Fibroblast of pulmonary artery (primary cell): Measurements from ENCODE around the gene LIN37.

ENCODE experiments used
- DNase-seq: peaks from one replicate; pipeline ENCODE4 v3.0.0-alpha.2; 2010; ENCODE audit warnings: low read depth
- H3K4me3 ChIP-seq: replicated peaks from 2 replicates; pipeline ENCODE4 v1.5.1; 2011; ENCODE audit warnings: low read depth, mild to moderate bottlenecking, control low read depth, low read length, moderate library complexity
- CTCF ChIP-seq: IDR thresholded peaks from 2 replicates; pipeline ENCODE4 v1.5.1; 2011; ENCODE audit warnings: mild to moderate bottlenecking, control low read depth, low read length, inconsistent platforms; ENCODE audit errors: missing control alignments

The LIN37 gene

GRCh38 chr19:35712567-35713505 lies 35.5 kb upstream of the LIN37 start:
- DNase-seq = no peak
- H3K4me3 ChIP-seq = no peak overlapping the region
- TF ChIP-seq CTCF = no peak

GRCh38 chr19:35713506-35713850 lies 34.9 kb upstream of the LIN37 start:
- no peak for DNase-seq
- no peak for TF ChIP-seq CTCF
- no peak overlapping the region for H3K4me3 ChIP-seq

GRCh38 chr19:35713904-35714495 lies 34.4 kb upstream of the LIN37 start:
- DNase-seq = no peak
- TF ChIP-seq CTCF = no peak
- H3K4me3 ChIP-seq = no peak overlapping the region

GRCh38 chr19:35714601-35715354 lies 33.6 kb upstream of the LIN37 start:
- no peak overlapping the region for H3K4me3 ChIP-seq
- no peak for TF ChIP-seq CTCF
- no peak for DNase-seq

GRCh38 chr19:35715355-35715809 lies 33.0 kb upstream of the LIN37 start:
- no peak for TF ChIP-seq CTCF
- no peak for DNase-seq

GRCh38 chr19:35715981-35716800 lies 32.2 kb upstream of the LIN37 start:
- no peak for TF ChIP-seq CTCF
- peak overlapping the region; percentile 81 for H3K4me3 ChIP-seq
- DNase-seq = peak; percentile 39

More at GRCh38 chr19:35715355-35715809, 33.0 kb upstream of the LIN37 start:
- H3K4me3 ChIP-seq = no peak overlapping the region
